GM23338 (cell line): Measurements from ENCODE around the gene ARPC1A. TPM values are rescaled to one million over a fixed set of nuclear protein-coding genes. Genes with fewer than 3 reads are reported as not detected.
"Not testable (repeated sequence)": the region's sequence is repeated elsewhere in the genome, so short reads cannot be mapped to it uniquely, and the experiment has no call there.

ENCODE experiments used
- ATAC-seq: fragments of 200-7000 bp; cut with Tn5 transposase; 3 replicates; pipeline ENCODE4 v1.9.1; 2020
- DNase-seq: peaks from one replicate; pipeline ENCODE4 v3.0.0-alpha.2; 2015; ENCODE audit warnings: low spot score
- H2AFZ ChIP-seq: fragments of 200-600 bp; sonication (generic); 2 replicates; pipeline ENCODE4 v1.8.0; 2016; ENCODE audit warnings: antibody characterized with exemption, mild to moderate bottlenecking, moderate library complexity
- H3F3A ChIP-seq: fragments of 200-600 bp; sonication (generic); replicated peaks from 2 replicates; pipeline ENCODE4 v1.8.0; 2017; ENCODE audit warnings: antibody characterized with exemption, mixed run types, low read depth
- H3K27ac ChIP-seq: fragments of 200-600 bp; sonication (generic); 2 replicates; pipeline ENCODE4 v1.6.1; 2016; ENCODE audit warnings: low read depth
- H3K27me3 ChIP-seq: fragments of 200-600 bp; sonication (generic); 2 replicates; pipeline ENCODE4 v1.8.0; 2016; ENCODE audit warnings: mild to moderate bottlenecking, mixed run types, moderate library complexity; ENCODE audit not compliant: insufficient read depth
- H3K36me3 ChIP-seq: fragments of 200-600 bp; sonication (generic); 2 replicates; pipeline ENCODE4 v1.8.0; 2016; ENCODE audit warnings: mild to moderate bottlenecking; ENCODE audit not compliant: insufficient read depth
- H3K4me1 ChIP-seq: fragments of 200-600 bp; sonication (generic); 2 replicates; pipeline ENCODE4 v1.8.0; 2016; ENCODE audit warnings: mild to moderate bottlenecking, moderate library complexity; ENCODE audit not compliant: insufficient read depth
- H3K4me2 ChIP-seq: fragments of 200-600 bp; sonication (generic); 2 replicates; pipeline ENCODE4 v1.7.1; 2017; ENCODE audit warnings: mixed run types
- H3K4me3 ChIP-seq: fragments of 200-600 bp; sonication (generic); 2 replicates; pipeline ENCODE4 v1.6.1; 2016; ENCODE audit warnings: mixed run types
- H3K79me2 ChIP-seq: fragments of 200-600 bp; sonication (generic); replicated peaks from 2 replicates; pipeline ENCODE4 v1.8.0; 2017; ENCODE audit warnings: mild to moderate bottlenecking; ENCODE audit not compliant: insufficient read depth
- H3K9me2 ChIP-seq: fragments of 200-600 bp; sonication (generic); 2 replicates; pipeline ENCODE4 v1.8.0; 2017; ENCODE audit not compliant: insufficient read depth
- H4K20me1 ChIP-seq: fragments of 200-600 bp; sonication (generic); replicated peaks from 2 replicates; pipeline ENCODE4 v1.8.0; 2017; ENCODE audit warnings: mild to moderate bottlenecking; ENCODE audit not compliant: insufficient read depth
- H3K27ac Mint-ChIP-seq: 2 replicates; pipeline ENCODE4 v1.8.0; 2020; ENCODE audit warnings: inconsistent platforms, mild to moderate bottlenecking, moderate library complexity, mixed read lengths
- H3K27me3 Mint-ChIP-seq: 3 replicates; pipeline ENCODE4 v1.8.0; 2022; ENCODE audit warnings: low read depth, mild to moderate bottlenecking, moderate library complexity, mixed read lengths, inconsistent platforms; ENCODE audit not compliant: insufficient read depth, poor library complexity
- H3K36me3 Mint-ChIP-seq: 3 replicates; pipeline ENCODE4 v1.8.0; 2021; ENCODE audit warnings: low read depth, mild to moderate bottlenecking, inconsistent platforms, moderate library complexity, mixed read lengths
- H3K4me1 Mint-ChIP-seq: 3 replicates; pipeline ENCODE4 v1.8.0; 2020; ENCODE audit warnings: mild to moderate bottlenecking, inconsistent platforms, mixed read lengths
- H3K4me3 Mint-ChIP-seq: 3 replicates; pipeline ENCODE4 v1.8.0; 2021; ENCODE audit warnings: moderate library complexity, mild to moderate bottlenecking, inconsistent platforms, mixed read lengths
- H3K9me3 Mint-ChIP-seq: 3 replicates; pipeline ENCODE4 v1.8.0; 2020; ENCODE audit warnings: moderate library complexity, mild to moderate bottlenecking, inconsistent platforms, mixed read lengths
- CREB1 ChIP-seq: fragments of 250-450 bp; sonication (Bioruptor Pico); IDR thresholded peaks from 2 replicates; pipeline ENCODE4 v1.5.0; 2020; ENCODE audit warnings: low read depth, mild to moderate bottlenecking, moderate library complexity
- CTCF ChIP-seq, 2 experiments: fragments of 200-600 bp in 1 of 2; sonication (generic) in 1 of 2; conservative IDR thresholded peaks; 2 replicates each; pipeline versions ENCODE4 v1.5.1 to v1.6.1; 2016 to 2017; ENCODE audit warnings: antibody characterized with exemption in 2 of 2, low read depth in 2 of 2, mild to moderate bottlenecking in 2 of 2, moderate library complexity in 1 of 2
- ETS1 ChIP-seq: IDR thresholded peaks from 2 replicates; pipeline ENCODE4 v1.6.1; 2016; ENCODE audit warnings: antibody characterized with exemption
- EZH2 ChIP-seq: fragments of 200-600 bp; sonication (generic); IDR thresholded peaks from one replicate; pipeline ENCODE4 v1.8.0; 2017; ENCODE audit warnings: antibody characterized with exemption, mild to moderate bottlenecking, low read depth; ENCODE audit not compliant: unreplicated experiment
- EZH2phosphoT487 ChIP-seq: fragments of 200-600 bp; sonication (generic); IDR thresholded peaks from one replicate; pipeline ENCODE4 v1.8.1; 2018; ENCODE audit warnings: antibody characterized with exemption; ENCODE audit not compliant: unreplicated experiment
- POLR2AphosphoS5 ChIP-seq: IDR thresholded peaks from 2 replicates; pipeline ENCODE4 v1.6.1; 2016; ENCODE audit warnings: antibody characterized with exemption, low read depth
- ZNF331 ChIP-seq: fragments of 250-450 bp; sonication (Bioruptor Pico); IDR thresholded peaks from 2 replicates; pipeline ENCODE4 v1.5.0; 2020; ENCODE audit warnings: low read depth, mild to moderate bottlenecking, moderate library complexity
- ZNF462 ChIP-seq: fragments of 250-450 bp; sonication (Bioruptor Pico); IDR thresholded peaks from 2 replicates; pipeline ENCODE4 v1.5.0; 2020; ENCODE audit warnings: mild to moderate bottlenecking, moderate library complexity
- polyA plus RNA-seq: library from polyadenylated mRNA; unstranded; fragments of >200 nt; fragmentation: Nextera tagmentation; extraction: Ambion mirVana; gene quantifications from 2 replicates; pipeline ENCODE4 v1.2.1, GENCODE V29; 2016
- total RNA-seq: library from RNA; depleted of rRNA; stranded (reverse); fragments of >200 nt; shearing (Covaris generic); gene quantifications from 2 replicates; pipeline ENCODE4 v1.2.3, GENCODE V29; 2014

The ARPC1A gene
- total and polyA plus RNA-seq, 2 experiments from 2014 or later: 108 to 210 TPM

GRCh38 chr7:99290148-99290547 lies 35.5 kb upstream of the ARPC1A start:
- DNase-seq, H3K27me3 Mint-ChIP-seq, H2AFZ ChIP-seq, H3K27ac Mint-ChIP-seq, H3K27ac ChIP-seq, H3K4me3 Mint-ChIP-seq, H3K4me1 Mint-ChIP-seq, H3K4me3 ChIP-seq, H3K27me3 ChIP-seq, ATAC-seq, H3K36me3 ChIP-seq, H3K36me3 Mint-ChIP-seq, H3K4me2 ChIP-seq, H3K79me2 ChIP-seq, H3K9me3 Mint-ChIP-seq, H3K4me1 ChIP-seq, H3K9me2 ChIP-seq, H4K20me1 ChIP-seq, H3F3A ChIP-seq: not testable (repeated sequence)

GRCh38 chr7:99290980-99291607 lies 34.6 kb upstream of the ARPC1A start:
- Mint-ChIP-seq H3K36me3 (no peaks in the 10 kb centered on the region), H3K27ac (no peak overlapping the region), H3K4me3 (no peak overlapping the region), H3K27me3 (no peaks in the 10 kb centered on the region), H3K9me3 (no peaks in the 10 kb centered on the region; the same call in 2 of the 3 replicates), H3K4me1 (peaks cover 6% of the 10 kb centered on the region; the same call in 2 of the 3 replicates)
- TF ChIP-seq EZH2phosphoT487: no peak
- H3F3A ChIP-seq: no peaks in the 10 kb centered on the region
- no peaks in the 10 kb centered on the region for H4K20me1 ChIP-seq
- H3K27me3 ChIP-seq: no peaks in the 10 kb centered on the region
- no peaks in the 10 kb centered on the region for H3K9me2 ChIP-seq
- no peak overlapping the region for H3K4me3 ChIP-seq
- DNase-seq: no peak
- no peaks in the 10 kb centered on the region for H3K36me3 ChIP-seq
- H3K4me2 ChIP-seq: no peak overlapping the region
- ATAC-seq: no peak
- no peaks in the 10 kb centered on the region for H3K79me2 ChIP-seq
- H3K27ac ChIP-seq: no peak overlapping the region
- H3K4me1 ChIP-seq: no peaks in the 10 kb centered on the region
- no peak overlapping the region for H2AFZ ChIP-seq

- Histone ChIP-seq H3K9me2 (no peaks in the 10 kb centered on the region), H3K79me2 (no peaks in the 10 kb centered on the region), H3K36me3 (no peaks in the 10 kb centered on the region), H3K27me3 (no peaks in the 10 kb centered on the region), H3K4me2 (no peak overlapping the region), H2AFZ (no peak overlapping the region), H3K4me1 (no peaks in the 10 kb centered on the region), H3K27ac (no peak overlapping the region), H4K20me1 (no peaks in the 10 kb centered on the region), H3F3A (no peaks in the 10 kb centered on the region), H3K4me3 (no peak overlapping the region)
- Mint-ChIP-seq H3K27ac (no peak overlapping the region), H3K27me3 (no peaks in the 10 kb centered on the region), H3K4me3 (no peak overlapping the region), H3K9me3 (no peaks in the 10 kb centered on the region; the same call in 2 of the 3 replicates), H3K4me1 (peaks cover 6% of the 10 kb centered on the region; the same call in 2 of the 3 replicates), H3K36me3 (no peaks in the 10 kb centered on the region)
- DNase-seq (no peak), ATAC-seq (no peak)
- TF ChIP-seq POLR2AphosphoS5: no peak
- TF ChIP-seq CTCF (conservative IDR thresholded peaks at IDR 0.05; ENCODE audit: low read depth in 2 of 2): no peak
- no peak for TF ChIP-seq EZH2
- TF ChIP-seq CREB1 (CRISPR knock-in tag): no peak
- TF ChIP-seq ZNF462: no peak
- no peak for TF ChIP-seq ETS1
- TF ChIP-seq ZNF331 (CRISPR knock-in tag): no peak
Measured at GRCh38 chr7:99292127-99292526, 33.6 kb upstream of the ARPC1A start.
